ENCODE data around the gene RHOBTB1.
A peak's percentile ranks its signal among the peaks of the same experiment; 100 is the strongest.

Gene RHOBTB1

DNA sequence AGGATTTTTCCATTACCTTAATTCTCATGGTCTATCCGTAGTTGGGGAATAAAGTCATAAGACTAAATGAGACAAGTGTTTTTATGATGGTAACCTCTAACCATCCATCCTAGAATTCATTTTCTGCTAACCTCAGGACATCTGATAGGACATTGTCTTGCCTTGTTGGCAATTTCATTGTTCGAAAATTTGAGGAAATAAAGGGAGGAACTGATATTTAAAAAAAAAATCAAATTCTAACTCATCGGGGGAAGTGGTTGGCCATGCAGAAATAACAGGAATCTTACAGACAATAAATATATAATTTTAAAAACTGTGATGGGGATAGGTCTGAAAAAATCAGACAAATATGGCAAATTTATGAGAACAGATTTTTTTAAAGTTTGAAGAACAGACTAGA, 21.7 kb upstream of the RHOBTB1 start:
- no peak overlapping the region for H3K4me3 ChIP-seq (ENCODE audit: low read depth, low read length)
- H3K36me3 ChIP-seq (ENCODE audit: control insufficient read depth, insufficient read depth, low read length): no peaks in the 10 kb centered on the region
- no peaks in the 10 kb centered on the region for H3K9me3 ChIP-seq (ENCODE audit: control insufficient read depth, insufficient read depth, low read length)
- no peaks in the 10 kb centered on the region for H3K27me3 ChIP-seq (ENCODE audit: control insufficient read depth, insufficient read depth, low read length)
- peaks cover 11% of the 10 kb centered on the region; the same call in 1 of the 2 replicates for H3K4me1 ChIP-seq (ENCODE audit: control insufficient read depth, insufficient read depth, low read length)
- H3K27ac ChIP-seq (ENCODE audit: low read depth, low read length): no peak overlapping the region
- H3K9ac ChIP-seq (ENCODE audit: low read depth, low read length): no peak overlapping the region

DNA sequence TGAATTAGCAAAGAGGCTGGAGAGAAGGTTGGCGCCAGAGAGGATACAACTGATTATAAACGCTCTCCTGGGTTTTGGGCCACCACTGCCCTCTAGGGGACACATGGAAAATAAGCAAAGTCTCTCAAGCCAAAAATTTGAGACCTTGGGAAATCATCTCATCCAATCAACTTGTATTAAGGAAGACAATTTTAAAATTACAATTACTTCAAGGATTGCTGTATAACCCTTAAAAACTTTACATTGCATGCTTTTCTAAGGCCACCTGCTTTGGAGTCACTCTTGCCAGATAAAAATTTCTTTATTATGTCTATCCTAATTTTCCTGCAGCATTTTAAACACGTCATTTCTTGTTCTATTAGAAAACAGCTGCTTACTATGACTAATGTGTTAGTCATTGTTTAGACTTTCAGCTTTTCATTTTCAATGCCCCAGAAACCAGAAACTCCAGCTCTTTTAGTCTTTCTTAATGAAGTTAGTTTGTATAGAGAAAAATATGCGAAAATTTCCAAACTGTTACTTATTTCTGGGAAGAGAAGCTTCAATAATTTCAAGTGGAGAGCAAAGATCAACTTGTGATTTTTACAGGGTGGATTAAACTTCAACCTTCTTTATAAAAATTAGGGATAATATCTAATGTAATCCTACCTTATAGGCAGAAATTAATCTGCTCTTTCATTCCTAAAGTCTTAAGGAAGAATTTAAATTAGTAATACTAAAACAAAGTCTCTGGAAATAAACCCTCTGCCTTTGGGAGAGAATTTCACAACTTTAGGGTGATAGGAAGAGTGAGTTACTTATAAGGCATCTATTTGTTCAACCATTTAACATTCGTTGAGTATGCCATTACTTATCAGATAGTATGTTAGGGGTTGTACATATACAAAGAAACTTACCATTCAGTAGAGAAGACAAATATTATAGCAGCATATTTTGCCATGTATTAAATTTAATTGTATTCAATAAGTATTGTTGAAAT, 20.6 kb upstream of the RHOBTB1 start:
- H3K36me3 ChIP-seq (ENCODE audit: control insufficient read depth, insufficient read depth, low read length): no peaks in the 10 kb centered on the region
- H3K4me3 ChIP-seq (ENCODE audit: low read depth, low read length): no peak overlapping the region
- H3K9ac ChIP-seq (ENCODE audit: low read depth, low read length): no peak overlapping the region
- H3K4me1 ChIP-seq (ENCODE audit: control insufficient read depth, insufficient read depth, low read length): peaks cover 11% of the 10 kb centered on the region; the same call in 1 of the 2 replicates
- H3K27ac ChIP-seq (ENCODE audit: low read depth, low read length): peak overlapping the region; percentile 57
- no peaks in the 10 kb centered on the region for H3K9me3 ChIP-seq (ENCODE audit: control insufficient read depth, insufficient read depth, low read length)
- no peaks in the 10 kb centered on the region for H3K27me3 ChIP-seq (ENCODE audit: control insufficient read depth, insufficient read depth, low read length)

DNA sequence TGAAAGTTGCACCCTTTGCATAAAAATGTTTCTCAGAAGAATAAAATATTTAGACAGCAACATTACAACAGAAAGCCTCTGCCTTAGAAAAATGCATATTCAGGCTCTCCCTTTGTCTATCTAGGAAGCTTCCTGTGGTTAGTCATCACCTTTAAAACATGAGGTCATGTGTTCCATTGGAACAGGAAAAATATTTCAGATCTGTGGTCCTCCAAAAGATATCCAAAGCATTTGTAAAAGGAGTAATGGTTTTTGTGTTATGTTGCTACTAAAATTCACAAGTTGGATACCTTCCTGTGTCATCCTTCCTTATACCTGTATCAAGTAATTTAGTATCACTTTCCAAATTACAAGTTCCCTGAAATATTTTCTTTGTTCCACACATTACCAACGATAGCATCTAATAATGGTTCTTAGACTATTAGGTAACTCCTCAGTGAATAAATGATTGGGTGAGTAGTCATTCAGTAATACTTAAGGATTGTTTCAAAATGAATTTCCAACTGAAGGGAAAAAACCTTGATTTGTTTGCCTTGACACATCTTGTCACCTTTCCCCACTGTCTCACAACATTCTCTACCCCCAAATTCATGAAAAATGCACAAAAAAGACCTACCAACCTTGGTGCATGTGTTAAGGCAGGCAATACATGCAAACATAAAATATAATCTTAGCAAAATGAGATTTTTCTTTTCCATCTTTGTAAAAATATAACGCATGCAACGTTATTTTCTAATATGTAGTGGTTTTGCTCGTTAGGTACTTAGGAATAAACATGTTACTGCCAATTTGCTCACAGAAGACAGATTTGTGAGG, 19.7 kb upstream of the RHOBTB1 start:
- Histone ChIP-seq H3K9ac (ENCODE audit: low read depth, low read length) (no peak overlapping the region; the same call in 1 of the 2 replicates), H3K4me3 (ENCODE audit: low read depth, low read length) (no peak overlapping the region), H3K27ac (ENCODE audit: low read depth, low read length) (peak overlapping the region; percentile 57), H3K27me3 (ENCODE audit: control insufficient read depth, insufficient read depth, low read length) (no peaks in the 10 kb centered on the region), H3K36me3 (ENCODE audit: control insufficient read depth, insufficient read depth, low read length) (no peaks in the 10 kb centered on the region), H3K4me1 (ENCODE audit: control insufficient read depth, insufficient read depth, low read length) (peaks cover 11% of the 10 kb centered on the region; the same call in 1 of the 2 replicates), H3K9me3 (ENCODE audit: control insufficient read depth, insufficient read depth, low read length) (no peaks in the 10 kb centered on the region)

DNA sequence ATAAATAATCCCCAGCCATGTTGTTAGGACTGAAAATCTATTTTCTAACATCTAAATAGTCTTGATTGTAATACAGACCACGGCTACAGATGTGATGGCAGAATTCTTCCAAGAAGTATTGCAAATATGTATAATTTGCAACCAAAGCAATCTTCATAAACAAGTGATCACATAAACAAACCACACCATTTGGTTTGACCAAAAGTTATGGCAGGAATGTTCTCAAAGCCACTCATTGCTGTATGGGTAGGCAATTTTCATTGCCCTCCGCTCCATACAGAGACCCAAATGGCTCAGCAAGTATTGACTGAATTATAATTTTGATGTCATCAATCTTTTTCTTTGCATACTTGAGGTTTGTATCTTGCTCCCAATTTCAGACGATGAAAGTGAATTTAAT, 19.0 kb upstream of the RHOBTB1 start:
- H3K9me3 ChIP-seq (ENCODE audit: control insufficient read depth, insufficient read depth, low read length): no peaks in the 10 kb centered on the region
- H3K9ac ChIP-seq (ENCODE audit: low read depth, low read length): no peak overlapping the region
- peaks cover 11% of the 10 kb centered on the region; the same call in 1 of the 2 replicates for H3K4me1 ChIP-seq (ENCODE audit: control insufficient read depth, insufficient read depth, low read length)
- H3K36me3 ChIP-seq (ENCODE audit: control insufficient read depth, insufficient read depth, low read length): no peaks in the 10 kb centered on the region
- H3K4me3 ChIP-seq (ENCODE audit: low read depth, low read length): no peak overlapping the region
- H3K27me3 ChIP-seq (ENCODE audit: control insufficient read depth, insufficient read depth, low read length): no peaks in the 10 kb centered on the region
- H3K27ac ChIP-seq (ENCODE audit: low read depth, low read length): peak overlapping the region; percentile 43

DNA sequence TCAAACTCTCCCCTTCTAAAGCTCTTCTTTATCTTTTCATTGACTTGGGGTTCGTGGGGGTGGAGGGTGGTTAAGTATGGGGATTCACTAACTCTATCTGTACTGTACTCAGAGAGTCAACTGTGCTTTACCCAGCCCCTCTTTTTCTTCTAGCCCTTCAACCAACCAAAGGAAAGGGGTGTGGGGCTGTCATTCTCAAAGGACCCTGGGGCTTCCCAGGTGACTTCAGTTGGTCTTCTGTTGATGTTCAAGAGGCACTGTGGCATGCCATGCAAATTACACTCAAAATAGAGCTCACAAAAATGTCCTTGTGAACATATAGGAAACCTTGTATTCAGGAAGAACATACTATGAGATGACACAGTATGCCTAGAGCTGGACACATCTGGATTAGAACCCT, 16.9 kb upstream of the RHOBTB1 start:
- Histone ChIP-seq H3K9ac (ENCODE audit: low read depth, low read length) (no peak overlapping the region), H3K27me3 (ENCODE audit: control insufficient read depth, insufficient read depth, low read length) (no peaks in the 10 kb centered on the region), H3K27ac (ENCODE audit: low read depth, low read length) (no peak overlapping the region), H3K36me3 (ENCODE audit: control insufficient read depth, insufficient read depth, low read length) (no peaks in the 10 kb centered on the region), H3K4me3 (ENCODE audit: low read depth, low read length) (no peak overlapping the region), H3K4me1 (ENCODE audit: control insufficient read depth, insufficient read depth, low read length) (peaks cover 11% of the 10 kb centered on the region; the same call in 1 of the 2 replicates), H3K9me3 (ENCODE audit: control insufficient read depth, insufficient read depth, low read length) (no peaks in the 10 kb centered on the region)

DNA sequence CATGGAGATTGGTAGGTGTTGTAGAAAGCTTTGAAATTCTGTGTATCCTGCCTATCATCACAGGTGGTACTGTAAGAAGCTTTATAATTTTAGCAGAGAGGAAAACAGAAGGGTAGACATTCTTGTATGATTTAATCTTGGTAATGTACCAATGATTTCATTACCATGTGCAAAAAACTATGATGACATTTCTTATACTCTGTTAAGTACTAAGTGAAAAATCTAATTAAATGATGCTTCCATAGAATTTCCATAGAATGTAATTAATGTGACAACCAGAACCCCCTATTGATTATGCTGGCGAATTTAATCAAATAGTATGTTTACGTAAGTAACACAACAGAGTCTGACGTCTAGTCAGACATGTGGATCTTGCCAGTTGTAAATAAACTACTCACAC, 16.0 kb upstream of the RHOBTB1 start:
- H3K9me3 ChIP-seq (ENCODE audit: control insufficient read depth, insufficient read depth, low read length): no peaks in the 10 kb centered on the region
- H3K9ac ChIP-seq (ENCODE audit: low read depth, low read length): no peak overlapping the region
- H3K27ac ChIP-seq (ENCODE audit: low read depth, low read length): no peak overlapping the region
- H3K36me3 ChIP-seq (ENCODE audit: control insufficient read depth, insufficient read depth, low read length): no peaks in the 10 kb centered on the region
- no peaks in the 10 kb centered on the region for H3K27me3 ChIP-seq (ENCODE audit: control insufficient read depth, insufficient read depth, low read length)
- H3K4me3 ChIP-seq (ENCODE audit: low read depth, low read length): no peak overlapping the region
- peaks cover 11% of the 10 kb centered on the region; the same call in 1 of the 2 replicates for H3K4me1 ChIP-seq (ENCODE audit: control insufficient read depth, insufficient read depth, low read length)

DNA sequence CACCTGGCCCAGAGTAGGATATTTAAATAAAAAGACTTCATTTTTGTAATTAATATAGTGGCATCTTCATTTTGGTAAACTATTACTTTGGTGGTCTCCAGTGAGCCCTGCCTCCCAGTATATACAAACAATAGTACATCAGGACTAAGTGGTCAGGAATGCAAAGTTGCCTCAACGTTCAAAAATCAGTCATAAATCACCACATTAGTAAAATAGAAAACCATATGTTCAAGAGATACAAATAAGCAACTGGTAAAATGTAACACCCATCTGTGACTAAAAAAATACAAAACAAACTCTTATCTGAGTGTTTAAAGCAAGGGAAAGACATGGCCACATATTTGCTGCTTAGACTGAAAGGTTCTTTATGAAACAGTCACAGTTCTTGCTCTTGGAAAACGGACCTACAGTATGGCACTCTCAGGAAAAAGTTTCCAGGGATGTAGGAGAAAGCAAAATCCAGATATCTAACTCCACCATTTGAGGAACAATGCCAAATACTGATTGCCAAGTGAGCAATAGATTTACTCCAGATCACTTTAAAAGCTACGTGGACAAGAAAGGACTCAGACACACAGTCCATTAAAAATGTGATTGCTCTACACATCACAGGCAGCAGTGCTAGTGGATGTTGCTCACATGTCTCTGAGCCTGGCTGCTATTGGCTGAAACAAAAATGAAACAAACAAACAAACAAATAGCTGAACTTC, 15.1 kb upstream of the RHOBTB1 start:
- no peak overlapping the region for H3K27ac ChIP-seq (ENCODE audit: low read depth, low read length)
- no peaks in the 10 kb centered on the region for H3K9me3 ChIP-seq (ENCODE audit: control insufficient read depth, insufficient read depth, low read length)
- H3K27me3 ChIP-seq (ENCODE audit: control insufficient read depth, insufficient read depth, low read length): no peaks in the 10 kb centered on the region
- H3K36me3 ChIP-seq (ENCODE audit: control insufficient read depth, insufficient read depth, low read length): no peaks in the 10 kb centered on the region
- no peak overlapping the region for H3K9ac ChIP-seq (ENCODE audit: low read depth, low read length)
- H3K4me3 ChIP-seq (ENCODE audit: low read depth, low read length): no peak overlapping the region
- H3K4me1 ChIP-seq (ENCODE audit: control insufficient read depth, insufficient read depth, low read length): peaks cover 11% of the 10 kb centered on the region; the same call in 1 of the 2 replicates

DNA sequence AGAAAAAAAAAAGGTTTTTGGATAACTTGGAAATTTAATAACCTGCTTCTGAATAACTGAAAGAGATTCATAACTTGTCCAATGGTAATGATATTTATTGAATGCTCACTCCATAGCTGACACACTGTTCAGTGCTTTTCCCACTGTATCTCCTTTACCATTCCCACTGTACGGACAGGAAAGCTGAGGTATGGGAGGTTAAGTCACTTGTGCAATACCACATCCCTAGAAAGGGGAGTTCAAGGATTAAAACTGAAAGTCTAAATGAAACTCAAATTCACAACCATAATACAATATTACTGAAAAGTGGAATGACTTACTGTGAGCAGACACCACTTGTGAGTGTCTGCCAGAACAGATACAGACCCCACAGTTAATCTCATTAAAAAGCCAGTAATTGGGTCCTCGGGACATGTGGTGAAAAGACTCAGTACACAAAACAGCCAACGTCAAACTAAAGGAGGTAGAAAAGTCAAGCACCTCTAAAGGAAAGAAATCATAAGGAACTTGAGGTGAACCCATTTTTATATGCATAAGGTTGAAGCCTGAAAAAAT, 13.8 kb upstream of the RHOBTB1 start:
- Histone ChIP-seq H3K27me3 (ENCODE audit: control insufficient read depth, insufficient read depth, low read length) (no peaks in the 10 kb centered on the region), H3K9me3 (ENCODE audit: control insufficient read depth, insufficient read depth, low read length) (no peaks in the 10 kb centered on the region), H3K36me3 (ENCODE audit: control insufficient read depth, insufficient read depth, low read length) (no peaks in the 10 kb centered on the region), H3K9ac (ENCODE audit: low read depth, low read length) (no peak overlapping the region), H3K4me3 (ENCODE audit: low read depth, low read length) (no peak overlapping the region), H3K4me1 (ENCODE audit: control insufficient read depth, insufficient read depth, low read length) (peaks cover under 1% of the 10 kb centered on the region; the same call in 1 of the 2 replicates), H3K27ac (ENCODE audit: low read depth, low read length) (no peak overlapping the region)

DNA sequence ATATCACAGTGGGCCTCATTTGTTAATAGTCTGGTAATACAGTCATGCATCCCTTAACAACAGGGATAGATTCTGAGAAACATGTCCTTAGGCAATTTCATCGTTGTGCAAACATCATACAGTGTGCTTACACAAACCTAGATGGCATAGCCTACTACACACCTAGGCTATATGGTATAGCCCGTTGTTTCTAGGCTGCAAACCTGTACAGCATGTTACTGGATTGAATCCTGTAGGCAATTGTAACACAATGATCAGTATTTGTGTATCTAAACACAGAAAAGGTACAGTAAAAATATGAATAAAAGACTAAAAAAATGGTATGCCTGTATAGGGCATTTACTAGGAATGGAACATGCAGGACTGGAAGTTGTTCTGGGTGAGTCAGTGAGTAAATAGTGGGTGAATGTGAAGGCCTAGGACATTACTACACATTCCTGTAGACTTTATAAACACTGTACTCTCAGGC, 12.0 kb upstream of the RHOBTB1 start:
- Histone ChIP-seq H3K36me3 (ENCODE audit: control insufficient read depth, insufficient read depth, low read length) (no peaks in the 10 kb centered on the region), H3K27ac (ENCODE audit: low read depth, low read length) (no peak overlapping the region), H3K9ac (ENCODE audit: low read depth, low read length) (no peak overlapping the region), H3K4me3 (ENCODE audit: low read depth, low read length) (no peak overlapping the region), H3K9me3 (ENCODE audit: control insufficient read depth, insufficient read depth, low read length) (no peaks in the 10 kb centered on the region), H3K4me1 (ENCODE audit: control insufficient read depth, insufficient read depth, low read length) (no peaks in the 10 kb centered on the region), H3K27me3 (ENCODE audit: control insufficient read depth, insufficient read depth, low read length) (no peaks in the 10 kb centered on the region)

DNA sequence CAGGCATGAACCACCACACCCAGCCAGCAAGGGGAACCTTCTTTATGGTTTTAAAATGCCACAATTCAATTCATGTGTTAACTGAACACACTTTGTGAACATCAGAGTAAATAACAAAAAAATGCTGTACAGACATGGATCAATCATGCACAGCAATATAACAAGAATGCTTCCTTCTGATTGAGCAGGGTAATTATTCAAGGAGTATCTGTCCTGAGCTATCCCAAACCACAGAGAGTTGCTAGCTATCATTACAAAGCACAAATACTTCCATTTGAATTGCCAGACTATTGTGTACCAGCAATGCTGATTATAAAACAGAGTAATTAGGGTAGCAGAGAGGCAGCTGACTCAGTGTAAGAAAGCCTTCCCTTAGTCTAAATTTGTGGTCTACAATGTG, 11.3 kb upstream of the RHOBTB1 start:
- H3K27me3 ChIP-seq (ENCODE audit: control insufficient read depth, insufficient read depth, low read length): no peaks in the 10 kb centered on the region
- H3K9me3 ChIP-seq (ENCODE audit: control insufficient read depth, insufficient read depth, low read length): no peaks in the 10 kb centered on the region
- no peaks in the 10 kb centered on the region for H3K36me3 ChIP-seq (ENCODE audit: control insufficient read depth, insufficient read depth, low read length)
- H3K9ac ChIP-seq (ENCODE audit: low read depth, low read length): no peak overlapping the region
- no peaks in the 10 kb centered on the region for H3K4me1 ChIP-seq (ENCODE audit: control insufficient read depth, insufficient read depth, low read length)
- H3K27ac ChIP-seq (ENCODE audit: low read depth, low read length): no peak overlapping the region
- no peak overlapping the region for H3K4me3 ChIP-seq (ENCODE audit: low read depth, low read length)
